HEK293T (cell line): ENCODE results near the gene PALLD.

Source experiments
- CTCF ChIA-PET: fragments of 350-600 bp; formaldehyde crosslinking; extraction: SDS; loops from one replicate; lab custom pipeline; 2021; ENCODE audit warnings: antibody characterized with exemption, inconsistent platforms; lab: Yijun Ruan, JAX
- POLR2A ChIA-PET: fragments of 350-600 bp; formaldehyde crosslinking; extraction: SDS; loops from one replicate; lab custom pipeline; 2020; ENCODE audit warnings: antibody characterized with exemption, inconsistent platforms; lab: Yijun Ruan, JAX
- DNase-seq: peaks from one replicate; pipeline ENCODE4 v3.0.0; 2012; ENCODE audit warnings: mixed read lengths; ENCODE audit errors: extremely low spot score
- ARNT ChIP-seq: fragments of 450-650 bp; IDR thresholded peaks from 2 replicates; pipeline ENCODE4 v1.6.1; 2017; ENCODE audit warnings: mild to moderate bottlenecking
- BHLHE40 ChIP-seq: fragments of 450-650 bp; IDR thresholded peaks from 2 replicates; pipeline ENCODE4 v1.6.1; 2016; ENCODE audit warnings: mild to moderate bottlenecking, moderate library complexity, borderline replicate concordance
- CTBP1 ChIP-seq: fragments of 450-650 bp; IDR thresholded peaks from 2 replicates; pipeline ENCODE4 v1.6.1; 2016; ENCODE audit warnings: borderline replicate concordance
- ELF4 ChIP-seq: fragments of 450-650 bp; IDR thresholded peaks from 2 replicates; pipeline ENCODE4 v1.6.1; 2017; ENCODE audit warnings: antibody characterized with exemption
- FOXA1 ChIP-seq: fragments of 450-650 bp; IDR thresholded peaks from 2 replicates; pipeline ENCODE4 v1.6.1; 2016; ENCODE audit warnings: mild to moderate bottlenecking
- FOXK2 ChIP-seq: fragments of 450-650 bp; IDR thresholded peaks from 2 replicates; pipeline ENCODE4 v1.6.1; 2016; ENCODE audit warnings: mild to moderate bottlenecking
- FOXM1 ChIP-seq: fragments of 450-650 bp; IDR thresholded peaks from 2 replicates; pipeline ENCODE4 v1.6.1; 2017; ENCODE audit warnings: mild to moderate bottlenecking, borderline replicate concordance
- HDGF ChIP-seq: fragments of 450-650 bp; IDR thresholded peaks from 2 replicates; pipeline ENCODE4 v1.6.1; 2017; ENCODE audit warnings: antibody characterized with exemption, borderline replicate concordance
- L3MBTL2 ChIP-seq: fragments of 450-650 bp; conservative IDR thresholded peaks from 2 replicates; pipeline ENCODE4 v1.6.1; 2016; ENCODE audit warnings: mild to moderate bottlenecking
- LEF1 ChIP-seq: fragments of 450-650 bp; IDR thresholded peaks from 2 replicates; pipeline ENCODE4 v1.6.1; 2017; ENCODE audit warnings: mild to moderate bottlenecking, borderline replicate concordance
- NFRKB ChIP-seq: fragments of 450-650 bp; IDR thresholded peaks from 2 replicates; pipeline ENCODE4 v1.6.1; 2016; ENCODE audit warnings: mild to moderate bottlenecking, moderate library complexity
- PKNOX1 ChIP-seq: fragments of 450-650 bp; IDR thresholded peaks from 2 replicates; pipeline ENCODE4 v1.6.1; 2016
- SP1 ChIP-seq: fragments of 450-650 bp; IDR thresholded peaks from 2 replicates; pipeline ENCODE4 v1.6.1; 2017
- SUZ12 ChIP-seq: fragments of 450-650 bp; IDR thresholded peaks from 2 replicates; pipeline ENCODE4 v1.6.1; 2016; ENCODE audit warnings: mild to moderate bottlenecking
- TARDBP ChIP-seq: fragments of 450-650 bp; IDR thresholded peaks from 2 replicates; pipeline ENCODE4 v1.6.1; 2016
- ZNF384 ChIP-seq: fragments of 450-650 bp; IDR thresholded peaks from 2 replicates; pipeline ENCODE4 v1.6.1; 2016

Gene PALLD

GRCh38 chr4:168757500-168757899 is 260.6 kb downstream of the PALLD start:
- no peak for TF ChIP-seq CTBP1
- TF ChIP-seq FOXM1: no peak
- no peak for TF ChIP-seq ARNT
- TF ChIP-seq PKNOX1: no peak
- no peak for TF ChIP-seq HDGF
- TF ChIP-seq NFRKB: no peak
- TF ChIP-seq FOXK2: no peak
- no peak for TF ChIP-seq BHLHE40
- TF ChIP-seq TARDBP: no peak
- TF ChIP-seq ZNF384: no peak
- TF ChIP-seq L3MBTL2: no peak
- TF ChIP-seq LEF1: no peak
- TF ChIP-seq SUZ12: no peak
- TF ChIP-seq SP1: no peak
- TF ChIP-seq FOXA1: no peak
- TF ChIP-seq ELF4: no peak
- ChIA-PET POLR2A (no interaction called here), CTCF (interaction anchor here (0.6 kb wide), 1 partner anchor 9 kb away, joined by 3 read pairs; no protein-coding TSS in a partner anchor)
- DNase-seq: no peak

DNA sequence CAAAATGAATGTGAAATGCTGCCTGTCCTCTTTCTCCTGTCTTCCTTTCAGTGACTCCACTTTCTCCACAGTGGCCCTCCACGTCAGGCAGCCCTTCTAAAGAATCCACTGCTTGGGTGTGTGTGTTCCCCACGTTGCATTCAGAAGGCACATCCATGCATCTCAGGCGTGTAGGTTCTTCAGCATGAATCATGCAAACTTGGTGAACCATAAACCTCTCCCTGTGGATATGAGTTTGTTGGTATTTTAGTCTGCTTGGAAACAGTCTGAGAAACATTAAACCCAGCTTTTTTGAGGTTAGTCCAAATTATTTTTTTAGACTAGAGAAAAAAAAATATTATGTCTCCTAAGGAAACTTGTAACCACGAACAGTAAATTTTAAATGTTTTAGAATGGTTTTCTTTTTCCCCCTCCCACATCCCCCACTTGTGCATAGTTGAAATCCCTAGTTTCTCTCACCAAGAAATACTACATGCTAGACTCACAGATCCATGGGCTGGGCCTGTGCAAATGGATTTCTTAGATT is 261.6 kb downstream of the PALLD start:
- ChIA-PET CTCF (interaction anchor here (0.7 kb wide), 1 partner anchor 250 kb away, joined by 5 read pairs; no protein-coding TSS in a partner anchor), POLR2A (no interaction called here)
- no peak for DNase-seq
- TF ChIP-seq LEF1: no peak
- TF ChIP-seq SP1: no peak
- no peak for TF ChIP-seq BHLHE40
- no peak for TF ChIP-seq ARNT
- TF ChIP-seq SUZ12: no peak
- no peak for TF ChIP-seq FOXK2
- TF ChIP-seq FOXM1: no peak
- no peak for TF ChIP-seq HDGF
- TF ChIP-seq PKNOX1: no peak
- no peak for TF ChIP-seq TARDBP
- TF ChIP-seq CTBP1: no peak
- TF ChIP-seq L3MBTL2: no peak
- no peak for TF ChIP-seq FOXA1
- TF ChIP-seq ELF4: no peak
- TF ChIP-seq ZNF384: no peak
- TF ChIP-seq NFRKB: no peak

DNA sequence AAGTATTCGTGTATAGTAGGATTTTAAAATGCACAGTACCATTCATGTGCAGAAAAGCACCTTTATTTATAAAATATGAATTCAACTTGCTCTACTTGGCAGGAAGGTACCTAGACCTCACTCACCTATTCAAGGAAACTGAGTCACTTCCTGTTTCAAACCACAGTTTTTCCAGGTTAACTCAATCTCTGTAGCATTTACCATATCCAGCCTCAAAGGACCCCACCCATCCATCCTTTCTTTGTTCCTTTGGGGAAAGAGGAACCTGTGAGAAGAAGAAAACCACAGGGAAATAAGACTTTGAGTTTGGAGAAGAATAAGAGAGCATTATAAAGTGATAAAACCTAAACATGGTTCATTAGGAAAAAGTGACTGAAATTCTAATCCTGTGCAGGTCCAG is 262.5 kb downstream of the PALLD start:
- POLR2A ChIA-PET: no interaction called here
- no peak for DNase-seq
- CTCF ChIA-PET: interaction anchor here (0.7 kb wide), 1 partner anchor 251 kb away, joined by 5 read pairs; no protein-coding TSS in a partner anchor
- TF ChIP-seq FOXM1 (no peak), NFRKB (no peak), FOXK2 (no peak), FOXA1 (no peak), ARNT (no peak), SUZ12 (no peak)

GRCh38 chr4:168759959-168760527 is 263.2 kb downstream of the PALLD start:
- no peak for DNase-seq
- ChIA-PET CTCF (no interaction called here), POLR2A (no interaction called here)
- TF ChIP-seq ARNT (no peak), L3MBTL2 (no peak), FOXM1 (no peak), NFRKB (no peak), ELF4 (no peak), ZNF384 (no peak), BHLHE40 (no peak), SUZ12 (no peak), LEF1 (no peak), HDGF (no peak)

DNA sequence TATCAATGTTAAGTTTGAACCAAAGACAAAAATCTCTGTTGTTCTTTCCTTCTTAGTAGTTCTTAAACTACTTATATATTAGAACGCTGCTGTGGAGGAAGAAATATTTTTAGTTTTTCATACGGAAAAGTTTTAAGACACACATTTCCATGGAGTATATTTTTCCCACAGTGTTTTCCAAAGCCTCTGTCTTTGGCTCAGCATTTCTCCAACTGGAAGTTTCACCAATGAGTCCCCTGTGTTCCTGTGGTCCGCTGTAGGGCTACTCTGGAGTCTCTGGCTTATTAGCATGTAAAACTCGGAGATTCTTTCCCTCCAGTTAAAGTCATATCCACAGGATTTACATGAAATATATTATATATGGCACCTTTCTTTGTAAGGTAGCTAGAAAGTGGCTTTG is 264.2 kb downstream of the PALLD start:
- TF ChIP-seq SP1 (no peak), ARNT (no peak), HDGF (no peak), FOXM1 (no peak), ELF4 (no peak), PKNOX1 (no peak), FOXK2 (no peak), SUZ12 (no peak), L3MBTL2 (no peak), FOXA1 (no peak)
- POLR2A ChIA-PET: no interaction called here
- CTCF ChIA-PET: no interaction called here
- DNase-seq: no peak

GRCh38 chr4:168765322-168765721 is 268.5 kb downstream of the PALLD start:
- POLR2A ChIA-PET: no interaction called here
- CTCF ChIA-PET: no interaction called here
- DNase-seq: no peak
- no peak for TF ChIP-seq FOXM1
- TF ChIP-seq CTBP1: no peak
- no peak for TF ChIP-seq FOXK2
- TF ChIP-seq SP1: no peak
- no peak for TF ChIP-seq LEF1
- TF ChIP-seq BHLHE40: no peak
- TF ChIP-seq ELF4: no peak
- TF ChIP-seq FOXA1: no peak
- TF ChIP-seq ZNF384: no peak
- no peak for TF ChIP-seq L3MBTL2
